ENCODE results near the gene ELF2.

DNA sequence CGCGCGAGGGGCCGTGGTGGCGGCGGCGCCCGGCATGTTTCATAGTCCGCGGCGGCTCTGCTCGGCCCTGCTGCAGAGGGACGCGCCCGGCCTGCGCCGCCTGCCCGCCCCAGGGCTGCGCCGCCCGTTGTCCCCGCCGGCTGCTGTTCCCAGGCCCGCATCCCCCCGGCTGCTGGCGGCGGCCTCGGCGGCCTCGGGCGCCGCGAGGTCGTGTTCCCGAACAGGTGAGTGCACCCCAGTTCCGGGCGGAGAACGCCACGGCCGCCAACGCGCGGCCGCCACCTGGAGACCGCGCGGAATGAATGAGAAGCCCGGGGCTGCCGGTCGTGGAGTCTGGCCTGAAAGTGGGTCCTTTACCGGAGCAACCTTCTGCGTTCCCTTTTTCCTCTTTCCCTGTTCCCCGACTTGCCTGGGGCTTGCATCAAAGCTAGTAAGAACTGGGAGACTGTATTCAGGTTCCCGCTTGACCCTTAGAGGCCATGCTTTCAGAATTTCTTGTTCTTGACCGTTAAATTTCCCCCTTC, 161.0 kb downstream of the ELF2 start:
- no peak for TF ChIP-seq POLR2A (IDR thresholded peaks at IDR 0.05)
- TF ChIP-seq, protein P1, sequence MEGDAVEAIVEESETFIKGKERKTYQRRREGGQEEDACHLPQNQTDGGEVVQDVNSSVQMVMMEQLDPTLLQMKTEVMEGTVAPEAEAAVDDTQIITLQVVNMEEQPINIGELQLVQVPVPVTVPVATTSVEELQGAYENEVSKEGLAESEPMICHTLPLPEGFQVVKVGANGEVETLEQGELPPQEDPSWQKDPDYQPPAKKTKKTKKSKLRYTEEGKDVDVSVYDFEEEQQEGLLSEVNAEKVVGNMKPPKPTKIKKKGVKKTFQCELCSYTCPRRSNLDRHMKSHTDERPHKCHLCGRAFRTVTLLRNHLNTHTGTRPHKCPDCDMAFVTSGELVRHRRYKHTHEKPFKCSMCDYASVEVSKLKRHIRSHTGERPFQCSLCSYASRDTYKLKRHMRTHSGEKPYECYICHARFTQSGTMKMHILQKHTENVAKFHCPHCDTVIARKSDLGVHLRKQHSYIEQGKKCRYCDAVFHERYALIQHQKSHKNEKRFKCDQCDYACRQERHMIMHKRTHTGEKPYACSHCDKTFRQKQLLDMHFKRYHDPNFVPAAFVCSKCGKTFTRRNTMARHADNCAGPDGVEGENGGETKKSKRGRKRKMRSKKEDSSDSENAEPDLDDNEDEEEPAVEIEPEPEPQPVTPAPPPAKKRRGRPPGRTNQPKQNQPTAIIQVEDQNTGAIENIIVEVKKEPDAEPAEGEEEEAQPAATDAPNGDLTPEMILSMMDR (IDR thresholded peaks at IDR 0.05), result no peak

Data from vagina (tissue), 2 donors.